Left lung (tissue), 10 donors: ENCODE results near the gene LTBP2. TPM values are rescaled to one million over a fixed set of nuclear protein-coding genes. Genes with fewer than 3 reads are reported as not detected.

Experiments used
- ATAC-seq: fragments of 200-7000 bp; cut with Tn5 transposase; one replicate; pipeline ENCODE4 v1.9.1; 2020; ENCODE audit warnings: moderate library complexity
- DNase-seq, 4 donors: peaks; one replicate each; pipeline ENCODE4 v3.0.0-alpha.2; 2013 to 2020
- H3K27ac ChIP-seq, 2 donors: fragments of 200-600 bp; sonication (generic) in 1 of 2; one replicate each; pipeline versions ENCODE4 v1.5.0 to v1.8.0; 2020 to 2021
- H3K27me3 ChIP-seq, 2 donors: fragments of 200-600 bp; sonication (generic) in 1 of 2; one replicate each; pipeline versions ENCODE4 v1.5.0 to v1.8.0; 2020 to 2021
- H3K36me3 ChIP-seq, 2 donors: fragments of 200-600 bp; sonication (generic) in 1 of 2; one replicate each; pipeline versions ENCODE4 v1.5.0 to v1.8.0; 2020 to 2021
- H3K4me1 ChIP-seq, 2 donors: fragments of 200-600 bp; one replicate each; pipeline ENCODE4 v1.8.0; 2021
- H3K4me3 ChIP-seq, 2 donors: fragments of 200-600 bp; sonication (generic) in 1 of 2; one replicate each; pipeline versions ENCODE4 v1.5.0 to v1.8.0; 2020 to 2021; ENCODE audit warnings: mild to moderate bottlenecking in 1 of 2
- H3K9me3 ChIP-seq, 2 donors: fragments of 200-600 bp; sonication (generic) in 1 of 2; one replicate each; pipeline versions ENCODE4 v1.5.0 to v1.8.0; 2020 to 2021
- intact Hi-C, 2 donors: fragments of 100-400 bp; cut with DNase I; formaldehyde crosslinking; loops; one replicate each; pipeline versions ENCODE4 v1.11.2 to v1.14.2; 2022
- polyA plus RNA-seq, 6 donors: library from polyadenylated mRNA; unstranded; fragments of 120-200 nt; gene quantifications; one replicate each; pipeline ENCODE4 v1.2.1, GENCODE V29; 2013; ENCODE audit not compliant: insufficient read length in 6 of 6
- total RNA-seq, 2 donors: library from RNA; stranded (reverse); fragmentation: NEBNext Ultra II Directional; extraction: Animal tissue kit (Norgen Biotek cat#: 25700); gene quantifications; one replicate each; pipeline ENCODE4 v1.2.1, GENCODE V29; 2021
- TF ChIP-seq, protein P1 (sequence below), 2 donors: fragments of 200-600 bp; sonication (generic) in 1 of 2; IDR thresholded peaks; one replicate each; pipeline versions ENCODE4 v1.5.0 to v1.8.0; 2021; ENCODE audit warnings: antibody characterized with exemption in 2 of 2
- donor health status: DM: no; HTN: yes; CAD: no.
- donor health status: DM: no; HTN: no; CAD: no.

Gene LTBP2
- total and polyA plus RNA-seq, 8 donors, result 14.0 to 154 (median 19.3) TPM

DNA sequence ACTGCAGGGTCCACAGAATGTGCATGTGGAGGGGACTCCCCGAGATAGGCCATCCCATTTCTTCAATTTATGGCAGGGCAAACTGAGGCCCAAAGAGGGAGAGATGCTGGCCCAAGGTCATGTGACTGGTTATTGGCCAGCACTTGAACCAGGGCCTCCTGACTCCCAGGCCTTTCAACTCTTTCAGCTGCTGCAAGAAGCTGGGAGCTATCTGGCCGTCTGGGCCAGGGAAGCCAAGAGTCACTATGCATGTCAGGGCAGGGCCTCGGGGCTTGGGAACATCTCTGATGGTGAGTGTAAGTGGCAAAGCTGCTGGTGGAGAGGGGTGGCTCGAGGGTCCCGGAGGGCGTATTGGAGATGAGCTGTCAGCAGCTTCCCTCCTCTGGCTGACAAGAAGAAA, 9.5 kb upstream of the LTBP2 start:
- Histone ChIP-seq H3K4me1 (peaks cover 27 to 51% of the 10 kb centered on the region in 2 donors), H3K27ac (no peak overlapping the region), H3K9me3 (no peaks in the 10 kb centered on the region), H3K36me3 (no peaks in the 10 kb centered on the region), H3K4me3 (no peak overlapping the region), H3K27me3 (peaks cover 0 to 4% of the 10 kb centered on the region in 2 donors)
- intact Hi-C loops, result no loop called here
- TF ChIP-seq, protein P1, sequence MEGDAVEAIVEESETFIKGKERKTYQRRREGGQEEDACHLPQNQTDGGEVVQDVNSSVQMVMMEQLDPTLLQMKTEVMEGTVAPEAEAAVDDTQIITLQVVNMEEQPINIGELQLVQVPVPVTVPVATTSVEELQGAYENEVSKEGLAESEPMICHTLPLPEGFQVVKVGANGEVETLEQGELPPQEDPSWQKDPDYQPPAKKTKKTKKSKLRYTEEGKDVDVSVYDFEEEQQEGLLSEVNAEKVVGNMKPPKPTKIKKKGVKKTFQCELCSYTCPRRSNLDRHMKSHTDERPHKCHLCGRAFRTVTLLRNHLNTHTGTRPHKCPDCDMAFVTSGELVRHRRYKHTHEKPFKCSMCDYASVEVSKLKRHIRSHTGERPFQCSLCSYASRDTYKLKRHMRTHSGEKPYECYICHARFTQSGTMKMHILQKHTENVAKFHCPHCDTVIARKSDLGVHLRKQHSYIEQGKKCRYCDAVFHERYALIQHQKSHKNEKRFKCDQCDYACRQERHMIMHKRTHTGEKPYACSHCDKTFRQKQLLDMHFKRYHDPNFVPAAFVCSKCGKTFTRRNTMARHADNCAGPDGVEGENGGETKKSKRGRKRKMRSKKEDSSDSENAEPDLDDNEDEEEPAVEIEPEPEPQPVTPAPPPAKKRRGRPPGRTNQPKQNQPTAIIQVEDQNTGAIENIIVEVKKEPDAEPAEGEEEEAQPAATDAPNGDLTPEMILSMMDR (IDR thresholded peaks at IDR 0.05), result no peak
- DNase-seq, result peak in 1 of 4 donors; percentile 53
- ATAC-seq, result no peak

DNA sequence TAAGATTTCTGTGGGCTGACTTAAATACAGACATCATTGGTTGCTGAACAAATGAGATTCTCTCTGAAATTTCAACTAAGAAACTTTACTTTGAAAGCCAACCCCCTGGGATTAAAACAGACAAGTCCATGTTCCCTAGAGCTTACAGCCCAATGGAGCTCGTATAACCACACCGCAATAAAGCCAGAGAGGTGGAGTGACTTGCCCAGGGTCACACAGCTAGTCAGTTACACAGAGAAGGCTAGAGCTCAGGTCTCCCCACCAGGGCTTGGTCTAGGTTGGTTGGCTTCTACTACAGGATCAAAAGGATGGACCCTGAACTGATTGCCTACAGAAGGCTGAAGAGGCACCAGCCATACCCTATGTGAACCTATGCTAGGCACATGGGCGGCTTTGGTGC, 8.9 kb upstream of the LTBP2 start:
- Histone ChIP-seq H3K4me3 (no peak overlapping the region), H3K36me3 (no peaks in the 10 kb centered on the region), H3K4me1 (peaks cover 27 to 58% of the 10 kb centered on the region in 2 donors), H3K27me3 (peaks cover 0 to 4% of the 10 kb centered on the region in 2 donors), H3K9me3 (no peaks in the 10 kb centered on the region), H3K27ac (no peak overlapping the region)
- peak in 1 of 4 donors; percentile 1 for DNase-seq
- intact Hi-C loops, result no loop called here
- TF ChIP-seq, protein P1 (IDR thresholded peaks at IDR 0.05), result no peak
- no peak for ATAC-seq

DNA sequence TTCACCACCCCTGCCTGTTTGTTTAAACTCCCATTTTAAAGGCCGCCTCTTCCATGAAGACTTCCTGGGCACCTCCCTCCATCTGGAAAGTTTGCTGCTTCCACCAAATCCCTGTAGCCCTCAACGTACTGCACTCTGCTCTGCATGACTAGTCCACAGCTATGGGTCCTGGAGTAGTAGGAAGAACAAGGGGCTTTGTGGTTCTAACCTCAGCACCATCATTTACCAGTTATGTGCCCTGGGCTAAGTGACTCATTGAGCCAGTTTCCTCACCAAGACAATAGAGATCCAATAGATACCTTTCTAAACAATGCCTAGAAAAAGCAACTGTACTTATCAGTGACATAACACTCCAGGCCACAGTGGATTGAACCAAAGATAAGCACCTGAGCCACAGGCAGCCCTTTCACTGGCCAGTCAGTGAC, 8.5 kb upstream of the LTBP2 start:
- Histone ChIP-seq H3K4me1 (peaks cover 27 to 61% of the 10 kb centered on the region in 2 donors), H3K27me3 (peaks cover 0 to 5% of the 10 kb centered on the region in 2 donors), H3K4me3 (no peak overlapping the region), H3K9me3 (no peaks in the 10 kb centered on the region), H3K36me3 (no peaks in the 10 kb centered on the region), H3K27ac (peak overlapping the region; percentile 76 to 94)
- ATAC-seq (peak; percentile 41), DNase-seq (no peak)
- TF ChIP-seq, protein P1 (IDR thresholded peaks at IDR 0.05), result no peak
- intact Hi-C loops, result no loop called here

DNA sequence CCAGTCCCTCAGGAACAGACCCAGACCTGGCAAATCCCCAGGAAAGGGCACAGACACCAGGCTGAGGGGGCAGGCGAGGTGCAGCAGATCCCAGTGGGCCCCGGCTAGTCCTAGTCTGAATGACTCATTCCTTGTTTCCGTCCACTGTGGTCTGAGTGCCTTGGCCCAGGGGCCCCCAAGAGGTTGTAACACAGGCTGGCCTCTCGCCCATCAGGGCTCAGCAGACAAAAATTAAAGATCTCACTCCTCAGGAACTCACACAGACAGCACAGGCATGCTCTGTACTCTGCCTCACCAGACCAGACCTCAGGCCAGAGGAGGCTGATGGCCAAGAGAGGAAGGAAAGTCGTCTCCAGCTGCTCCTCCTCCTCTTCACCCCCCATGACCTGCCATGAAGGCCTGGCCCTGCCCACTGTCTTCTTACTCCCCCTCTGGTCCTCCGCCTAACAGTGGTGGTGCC, 7.7 kb upstream of the LTBP2 start:
- intact Hi-C loops, result loop anchor here in 1 of 2 donors (10.0 kb wide), 2 partner anchors 115 to 185 kb away; no protein-coding TSS in a partner anchor

More for the DNA sequence above, 7.7 kb upstream of the LTBP2 start:
- TF ChIP-seq, protein P1 (IDR thresholded peaks at IDR 0.05), result no peak
- DNase-seq, result peak in 2 of 4 donors; percentile 67 to 70
- Histone ChIP-seq H3K36me3 (no peaks in the 10 kb centered on the region), H3K4me1 (peaks cover 27 to 69% of the 10 kb centered on the region in 2 donors), H3K4me3 (no peak overlapping the region), H3K27me3 (peaks cover 0 to 10% of the 10 kb centered on the region in 2 donors), H3K9me3 (no peaks in the 10 kb centered on the region), H3K27ac (peak overlapping the region; percentile 76 to 94)
- peak; percentile 62 for ATAC-seq
